Keratinocyte (primary cell): Measurements from ENCODE around the gene MSI2.

ENCODE experiments used
- EZH2 ChIP-seq: IDR thresholded peaks from one replicate; pipeline ENCODE4 v1.6.1; 2012; ENCODE audit warnings: inconsistent platforms, mild to moderate bottlenecking, low read length, moderate library complexity
- TF ChIP-seq, protein P1 (sequence below), 3 experiments: IDR thresholded peaks in 1 of 3; conservative IDR thresholded peaks in 1 of 3; optimal IDR thresholded peaks in 1 of 3; 2 replicates in 2 of 3; 3 replicates in 1 of 3; pipeline versions ENCODE3 to v1.5.1; 2011; ENCODE audit warnings: low read length in 3 of 3, mild to moderate bottlenecking in 3 of 3, moderate library complexity in 2 of 3, control low read depth in 1 of 3, inconsistent platforms in 1 of 3; ENCODE audit not compliant: insufficient read depth in 2 of 3; ENCODE audit errors: extremely low read depth in 1 of 3

DNA sequence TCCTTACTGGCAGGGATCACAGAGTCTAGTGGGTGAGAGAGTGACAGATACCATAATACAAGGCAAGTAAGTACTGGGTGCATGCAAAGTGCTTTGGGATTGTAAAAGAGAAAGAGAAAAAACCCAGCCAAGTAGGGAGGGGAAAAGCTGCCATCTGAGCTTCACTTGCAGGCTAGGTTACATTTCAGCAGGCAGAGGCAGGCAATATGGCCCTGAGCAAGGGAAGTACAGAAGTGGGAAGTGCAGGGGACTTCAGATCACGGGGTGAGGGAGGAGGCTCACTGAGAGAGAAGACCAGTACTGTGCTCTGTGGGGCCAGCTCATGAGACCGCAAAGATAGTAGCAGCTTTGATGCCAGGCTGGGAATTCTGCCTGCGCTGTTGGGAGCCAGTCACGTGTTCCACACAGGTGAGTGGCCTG, 230.6 kb downstream of the MSI2 start:
- TF ChIP-seq, protein P1, sequence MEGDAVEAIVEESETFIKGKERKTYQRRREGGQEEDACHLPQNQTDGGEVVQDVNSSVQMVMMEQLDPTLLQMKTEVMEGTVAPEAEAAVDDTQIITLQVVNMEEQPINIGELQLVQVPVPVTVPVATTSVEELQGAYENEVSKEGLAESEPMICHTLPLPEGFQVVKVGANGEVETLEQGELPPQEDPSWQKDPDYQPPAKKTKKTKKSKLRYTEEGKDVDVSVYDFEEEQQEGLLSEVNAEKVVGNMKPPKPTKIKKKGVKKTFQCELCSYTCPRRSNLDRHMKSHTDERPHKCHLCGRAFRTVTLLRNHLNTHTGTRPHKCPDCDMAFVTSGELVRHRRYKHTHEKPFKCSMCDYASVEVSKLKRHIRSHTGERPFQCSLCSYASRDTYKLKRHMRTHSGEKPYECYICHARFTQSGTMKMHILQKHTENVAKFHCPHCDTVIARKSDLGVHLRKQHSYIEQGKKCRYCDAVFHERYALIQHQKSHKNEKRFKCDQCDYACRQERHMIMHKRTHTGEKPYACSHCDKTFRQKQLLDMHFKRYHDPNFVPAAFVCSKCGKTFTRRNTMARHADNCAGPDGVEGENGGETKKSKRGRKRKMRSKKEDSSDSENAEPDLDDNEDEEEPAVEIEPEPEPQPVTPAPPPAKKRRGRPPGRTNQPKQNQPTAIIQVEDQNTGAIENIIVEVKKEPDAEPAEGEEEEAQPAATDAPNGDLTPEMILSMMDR (optimal IDR thresholded peaks at IDR 0.05 in 1 of 3, IDR thresholded peaks at IDR 0.05 in 1 of 3, conservative IDR thresholded peaks at IDR 0.05 in 1 of 3; ENCODE audit: extremely low read depth in 1 of 3, insufficient read depth in 2 of 3, low read length in 3 of 3), result no peak
- TF ChIP-seq EZH2, result no peak
